Kidney epithelial cell (primary cell): Measurements from ENCODE around the gene TRIM29. TPM values are rescaled to one million over a fixed set of nuclear protein-coding genes. Genes with fewer than 3 reads are reported as not detected.

Experiments used
- DNase-seq: peaks from one replicate; pipeline ENCODE4 v3.0.0-alpha.2; 2010; ENCODE audit warnings: low read depth
- H3K27me3 ChIP-seq: 2 replicates; pipeline ENCODE4 v1.6.0; 2011; ENCODE audit warnings: low read length; ENCODE audit not compliant: control insufficient read depth, insufficient read depth
- H3K36me3 ChIP-seq: 2 replicates; pipeline ENCODE4 v1.5.1; 2011; ENCODE audit warnings: low read length; ENCODE audit not compliant: control insufficient read depth, insufficient read depth
- H3K4me3 ChIP-seq: 2 replicates; pipeline ENCODE4 v1.5.1; 2011; ENCODE audit warnings: low read depth, mild to moderate bottlenecking, control low read depth, low read length
- total RNA-seq: library from RNA; depleted of rRNA; stranded (reverse); fragments of >200 nt; gene quantifications from 2 replicates; pipeline ENCODE4 v1.2.3, GENCODE V29; 2015
- TF ChIP-seq, protein P1 (sequence below): IDR thresholded peaks from 2 replicates; pipeline ENCODE4 v1.5.1; 2011; ENCODE audit warnings: mild to moderate bottlenecking, moderate library complexity, low read length, control low read depth, inconsistent platforms; ENCODE audit not compliant: insufficient read depth, poor library complexity, severe bottlenecking

Gene TRIM29
- total RNA-seq, 1 donor from 2014 or later, result 0.29 TPM

DNA sequence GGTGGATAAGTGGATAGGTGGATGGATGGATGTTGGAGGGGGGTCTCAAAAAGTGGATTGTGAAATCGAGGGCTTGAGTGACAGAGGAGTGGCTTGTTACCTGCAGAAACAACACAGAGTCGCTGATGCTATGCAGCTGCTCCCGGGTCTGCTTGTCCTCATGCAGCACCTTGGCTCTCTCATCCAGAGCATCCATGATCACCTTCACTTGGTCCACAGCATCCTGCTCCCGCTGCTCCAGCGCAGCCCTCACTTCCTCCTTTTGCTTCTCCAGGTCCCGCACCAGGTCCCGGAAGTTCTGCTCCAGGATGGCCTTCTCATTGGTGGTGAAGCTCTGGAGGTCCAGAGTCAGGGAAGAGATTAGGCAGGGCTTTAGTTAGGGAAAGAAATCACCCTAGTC, 10.7 kb downstream of the TRIM29 start:
- no peak for DNase-seq
- Histone ChIP-seq H3K4me3 (no peak overlapping the region), H3K27me3 (peaks cover 11% of the 10 kb centered on the region), H3K36me3 (no peaks in the 10 kb centered on the region)
- TF ChIP-seq, protein P1, sequence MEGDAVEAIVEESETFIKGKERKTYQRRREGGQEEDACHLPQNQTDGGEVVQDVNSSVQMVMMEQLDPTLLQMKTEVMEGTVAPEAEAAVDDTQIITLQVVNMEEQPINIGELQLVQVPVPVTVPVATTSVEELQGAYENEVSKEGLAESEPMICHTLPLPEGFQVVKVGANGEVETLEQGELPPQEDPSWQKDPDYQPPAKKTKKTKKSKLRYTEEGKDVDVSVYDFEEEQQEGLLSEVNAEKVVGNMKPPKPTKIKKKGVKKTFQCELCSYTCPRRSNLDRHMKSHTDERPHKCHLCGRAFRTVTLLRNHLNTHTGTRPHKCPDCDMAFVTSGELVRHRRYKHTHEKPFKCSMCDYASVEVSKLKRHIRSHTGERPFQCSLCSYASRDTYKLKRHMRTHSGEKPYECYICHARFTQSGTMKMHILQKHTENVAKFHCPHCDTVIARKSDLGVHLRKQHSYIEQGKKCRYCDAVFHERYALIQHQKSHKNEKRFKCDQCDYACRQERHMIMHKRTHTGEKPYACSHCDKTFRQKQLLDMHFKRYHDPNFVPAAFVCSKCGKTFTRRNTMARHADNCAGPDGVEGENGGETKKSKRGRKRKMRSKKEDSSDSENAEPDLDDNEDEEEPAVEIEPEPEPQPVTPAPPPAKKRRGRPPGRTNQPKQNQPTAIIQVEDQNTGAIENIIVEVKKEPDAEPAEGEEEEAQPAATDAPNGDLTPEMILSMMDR, result no peak

DNA sequence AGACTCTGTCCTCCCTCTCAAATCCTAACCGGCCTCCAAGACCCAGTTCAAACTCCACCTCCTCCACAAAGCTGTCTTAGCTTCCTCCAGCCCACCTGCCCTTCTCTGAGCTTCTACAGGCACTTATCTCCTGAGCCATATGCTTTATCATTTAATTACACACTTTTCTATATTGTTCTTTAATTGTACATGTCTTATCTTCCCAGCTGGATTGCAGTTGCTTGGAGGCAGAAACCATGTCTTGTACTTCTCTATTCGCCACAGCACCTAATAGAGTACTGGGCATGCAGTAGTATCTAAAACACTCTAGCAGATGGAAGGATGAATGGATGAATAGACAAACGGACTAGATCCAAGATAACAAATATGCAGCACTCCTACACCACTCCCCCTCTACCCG, 11.3 kb downstream of the TRIM29 start:
- TF ChIP-seq, protein P1, result no peak
- H3K36me3 ChIP-seq, result no peaks in the 10 kb centered on the region
- H3K27me3 ChIP-seq, result peaks cover 10% of the 10 kb centered on the region
- DNase-seq, result no peak
- H3K4me3 ChIP-seq, result no peak overlapping the region

DNA sequence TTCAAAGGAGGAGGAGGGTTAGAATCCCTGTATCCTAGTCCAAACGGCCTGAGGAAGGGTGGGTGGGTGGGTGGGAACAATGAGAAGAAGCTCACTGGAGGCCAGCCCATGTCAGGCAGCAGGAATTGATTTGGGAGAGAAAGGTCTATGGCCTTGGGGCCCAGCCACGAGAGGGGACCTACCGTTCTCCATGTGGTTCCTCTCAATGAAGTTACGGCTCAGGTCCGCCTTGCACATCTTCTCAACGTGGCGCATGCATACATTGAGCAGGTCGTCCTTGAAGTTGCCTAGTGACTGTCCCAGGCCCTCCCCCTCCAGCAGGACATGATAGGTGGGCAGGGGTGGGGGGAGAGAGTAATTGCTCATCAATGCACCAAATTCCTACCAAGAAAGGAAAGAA, 12.4 kb downstream of the TRIM29 start:
- no peak for DNase-seq
- H3K27me3 ChIP-seq, result peaks cover 10% of the 10 kb centered on the region
- no peaks in the 10 kb centered on the region for H3K36me3 ChIP-seq
- TF ChIP-seq, protein P1, result no peak
- H3K4me3 ChIP-seq, result no peak overlapping the region

DNA sequence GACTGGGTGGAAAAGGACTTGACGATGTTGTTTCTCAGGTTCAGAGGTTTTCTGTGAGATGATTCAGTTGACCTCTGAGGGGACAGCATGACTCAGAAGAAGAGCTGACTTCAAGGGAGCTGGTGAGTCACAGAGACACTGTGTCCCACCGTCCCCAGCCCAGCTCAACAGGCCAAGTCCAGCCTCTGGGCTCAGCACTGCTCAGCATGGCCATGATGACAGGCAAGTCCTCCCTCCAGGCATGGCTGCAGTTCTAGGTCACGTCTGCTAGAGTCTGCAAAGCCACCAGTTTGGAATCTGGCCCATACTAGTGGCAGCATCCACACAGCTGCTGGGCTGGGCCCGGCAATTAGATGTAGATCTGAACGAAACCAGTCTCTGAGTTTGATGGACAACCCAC, 12.9 kb downstream of the TRIM29 start:
- H3K27me3 ChIP-seq, result peaks cover 10% of the 10 kb centered on the region
- TF ChIP-seq, protein P1, result no peak
- no peak for DNase-seq
- H3K36me3 ChIP-seq, result no peaks in the 10 kb centered on the region
- H3K4me3 ChIP-seq, result no peak overlapping the region

DNA sequence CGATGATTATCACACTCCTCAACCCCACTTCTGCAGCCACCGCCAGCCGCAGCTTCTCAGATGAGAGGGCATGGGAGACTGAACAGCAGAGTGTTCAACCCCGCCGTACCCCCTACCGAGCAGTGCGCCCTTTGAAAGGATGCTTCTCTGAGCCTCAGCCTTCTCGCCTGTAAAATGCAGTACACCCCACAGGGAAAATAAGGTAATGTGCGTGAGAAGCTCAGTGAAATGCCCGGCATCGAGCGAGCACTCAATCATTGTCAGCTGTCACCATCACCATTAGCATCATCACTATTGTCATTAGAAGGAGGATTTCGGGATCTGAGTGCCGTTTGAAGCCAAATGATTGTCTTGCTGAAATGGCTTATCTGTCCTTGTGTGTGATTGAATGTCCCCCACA, 13.6 kb downstream of the TRIM29 start:
- no peak overlapping the region for H3K4me3 ChIP-seq
- DNase-seq, result no peak
- TF ChIP-seq, protein P1, result no peak
- H3K27me3 ChIP-seq, result peaks cover 8% of the 10 kb centered on the region
- no peaks in the 10 kb centered on the region for H3K36me3 ChIP-seq

DNA sequence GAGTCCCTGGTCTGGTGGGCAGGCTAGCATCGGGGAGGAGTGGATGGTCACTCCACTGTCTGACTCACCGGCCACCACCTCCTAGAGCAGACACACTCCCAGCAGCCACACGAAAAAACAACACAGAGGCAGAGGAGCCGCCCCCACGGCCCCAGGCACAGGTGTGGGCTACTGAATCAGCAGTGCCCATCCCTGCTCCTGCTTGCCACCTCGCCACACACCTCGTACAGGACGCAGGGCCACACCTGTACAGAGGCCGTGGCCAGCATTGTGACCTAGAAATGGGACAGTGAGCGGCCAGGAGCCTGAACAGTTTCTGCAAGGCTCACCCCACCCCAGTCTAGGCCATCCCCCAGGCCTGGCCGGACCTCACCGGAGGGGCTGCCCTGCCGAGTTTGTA, 14.0 kb downstream of the TRIM29 start:
- Histone ChIP-seq H3K4me3 (no peak overlapping the region), H3K36me3 (no peaks in the 10 kb centered on the region), H3K27me3 (peaks cover 8% of the 10 kb centered on the region)
- DNase-seq, result no peak
- TF ChIP-seq, protein P1, result no peak
